ENCODE measurements around the gene DMRTC2. TPM values are rescaled to one million over a fixed set of nuclear protein-coding genes. Genes with fewer than 3 reads are reported as not detected.
A peak's percentile ranks its signal among the peaks of the same experiment; 100 is the strongest.

DMRTC2 gene
- total RNA-seq, 4 donors from 2014 or later: 0.13 TPM; not detected in 3

DNA sequence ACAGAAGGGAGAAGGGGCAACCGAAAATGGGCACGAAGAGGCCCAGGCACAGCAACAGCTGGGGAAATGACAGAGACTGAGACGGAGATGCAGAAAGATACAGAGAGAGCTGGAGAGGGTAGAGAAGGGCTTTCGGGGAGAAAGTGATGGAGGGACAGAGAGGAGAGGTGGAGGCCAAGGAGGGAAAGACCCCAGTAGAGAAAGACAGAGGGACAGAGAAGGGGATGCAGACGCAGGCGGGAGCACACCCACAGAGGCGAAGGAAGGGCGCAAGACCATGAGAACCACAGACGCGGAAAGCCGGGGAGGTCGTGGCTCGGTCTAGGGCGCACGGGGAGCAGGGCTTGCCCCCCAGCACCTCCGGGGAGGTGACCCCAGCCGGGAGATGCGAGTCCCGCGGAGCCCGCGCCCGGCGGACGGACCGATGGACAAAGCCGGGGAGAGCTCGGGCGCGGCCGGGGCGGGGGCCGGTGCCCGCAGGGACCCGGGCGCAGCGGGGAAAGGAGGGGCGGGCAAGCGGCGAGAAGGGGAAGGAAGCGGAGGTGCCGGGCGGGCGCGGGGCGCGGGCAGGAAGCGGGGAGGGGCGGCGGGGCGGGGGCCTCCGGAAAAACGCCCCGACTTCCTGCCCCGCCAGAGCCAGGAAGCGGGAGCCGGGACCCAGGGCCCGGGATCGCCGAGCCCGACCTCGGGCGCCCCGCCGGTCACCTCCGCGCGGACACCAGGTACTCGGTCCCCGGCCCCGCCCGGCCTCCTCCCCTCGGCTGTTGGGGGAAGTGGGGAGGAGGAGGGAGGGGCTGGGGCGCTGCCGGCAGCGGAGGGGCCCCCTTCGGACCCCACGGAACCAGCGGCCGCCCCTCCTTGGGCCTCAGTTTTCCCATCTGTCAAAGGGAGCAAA lies 38.0 kb downstream of the DMRTC2 start, which contains the start of gene ARHGEF1:
Gene ARHGEF1, plus strand, starts transcription at position 617 of the 895 bp plus-strand sequence. CDS start 4,899 bp downstream, outside the sequence.
- Histone ChIP-seq H3K9me3 (no peaks in the 10 kb centered on the region), H3K27me3 (no peaks in the 10 kb centered on the region), H3K36me3 (no peaks in the 10 kb centered on the region), H3K4me3 (replicated peaks in 1 of 3) (peak within 1 kb of the TSS; percentile 9 to 85 (median 74)), H3K27ac (peak within 1 kb of the TSS; percentile 68 to 79 (median 76)), H3K4me1 (peaks cover 14 to 18% of the 10 kb centered on the region in 2 donors)
- TF ChIP-seq POLR2A (IDR thresholded peaks at IDR 0.05) (peak in 1 of 2 donors; percentile 26), CTCF (IDR thresholded peaks at IDR 0.05) (no peak)
- 5 to 7% methylated on average over 15 to 17 of the region's 80 CpGs for WGBS, 2 donors
- intact Hi-C loops (cut with DNase I): no loop called here
- peak; percentile 40 to 42 for DNase-seq

- Histone ChIP-seq H3K4me1 (peaks cover 14 to 18% of the 10 kb centered on the region in 2 donors), H3K9me3 (no peaks in the 10 kb centered on the region), H3K36me3 (no peaks in the 10 kb centered on the region), H3K27ac (peak overlapping the region; percentile 68 to 79 (median 76)), H3K4me3 (replicated peaks in 1 of 3) (peak overlapping the region; percentile 9 to 85 (median 74)), H3K27me3 (no peaks in the 10 kb centered on the region)
- TF ChIP-seq CTCF (IDR thresholded peaks at IDR 0.05) (no peak), POLR2A (IDR thresholded peaks at IDR 0.05) (no peak)
- no peak for DNase-seq
- WGBS, 2 donors: 2% methylated on average over 16 to 18 of the region's 23 CpGs
- intact Hi-C loops (cut with DNase I): no loop called here
Observed at GRCh38 chr19:41883463-41883820, 38.6 kb downstream of the DMRTC2 start.

GRCh38 chr19:41883821-41884733 lies 39.2 kb downstream of the DMRTC2 start:
- H3K4me3 ChIP-seq (replicated peaks in 1 of 3): peak overlapping the region; percentile 9 to 85 (median 74)
- H3K9me3 ChIP-seq: no peaks in the 10 kb centered on the region
- intact Hi-C loops (cut with DNase I): no loop called here
- H3K27ac ChIP-seq: peak overlapping the region in 2 of 3 donors; percentile 68 to 76
- WGBS, 2 donors: 0 to 1% methylated on average over 15 to 38 of the region's 66 CpGs
- no peaks in the 10 kb centered on the region for H3K36me3 ChIP-seq
- H3K4me1 ChIP-seq: peaks cover 14 to 18% of the 10 kb centered on the region in 2 donors
- no peaks in the 10 kb centered on the region for H3K27me3 ChIP-seq
- TF ChIP-seq POLR2A (IDR thresholded peaks at IDR 0.05) (peak in 1 of 2 donors; percentile 70), CTCF (IDR thresholded peaks at IDR 0.05) (peak in 2 of 6 experiments; percentile 18 to 29)
- DNase-seq: peak; percentile 94 to 97

GRCh38 chr19:41886761-41887710 lies 42.2 kb downstream of the DMRTC2 start:
- WGBS, 2 donors: 65 to 77% methylated on average over 13 of the region's 13 CpGs

More at GRCh38 chr19:41886761-41887710, 42.2 kb downstream of the DMRTC2 start:
- Histone ChIP-seq H3K27ac (no peak overlapping the region), H3K4me1 (peaks cover 14 to 18% of the 10 kb centered on the region in 2 donors), H3K4me3 (replicated peaks in 1 of 3) (no peak overlapping the region), H3K27me3 (no peaks in the 10 kb centered on the region), H3K36me3 (peaks cover 0 to 4% of the 10 kb centered on the region in 2 donors), H3K9me3 (no peaks in the 10 kb centered on the region)
- TF ChIP-seq POLR2A (IDR thresholded peaks at IDR 0.05): no peak
- TF ChIP-seq CTCF (IDR thresholded peaks at IDR 0.05): no peak
- no peak for DNase-seq
- intact Hi-C loops (cut with DNase I): no loop called here

Measured in thyroid gland (tissue), 4 donors.